GM11168 (cell line): Measurements from ENCODE around the gene ACAD10.

Experiments
- in situ Hi-C: fragments of 300-500 bp; cut with MboI; formaldehyde crosslinking; loops from one replicate; pipeline ENCODE4 v1.12.0; 2022; ENCODE audit warnings: low sequenced_read_pairs; ENCODE audit not compliant: unreplicated experiment

Gene ACAD10

GRCh38 chr12:111803851-111804250, 118.0 kb downstream of the ACAD10 start:
- in situ Hi-C loops: no loop called here

GRCh38 chr12:111806304-111806703, 120.5 kb downstream of the ACAD10 start:
- in situ Hi-C loops: no loop called here
